Measurements from ENCODE around the gene ARHGEF37. TPM values are rescaled to one million over a fixed set of nuclear protein-coding genes. Genes with fewer than 3 reads are reported as not detected.

ARHGEF37 gene
- total RNA-seq, 1 experiment from 2014 or later: 0.42 TPM

GRCh38 chr5:149671544-149671943 lies 90.2 kb downstream of the ARHGEF37 start:
- Histone ChIP-seq H3K23ac (ENCODE audit: insufficient read length, low read depth, low read length) (no peak overlapping the region), H2BK120ac (ENCODE audit: low read depth, low read length, poor library complexity, severe bottlenecking) (no peak overlapping the region), H4K91ac (ENCODE audit: insufficient read length, low read depth, low read length) (no peak overlapping the region), H3K9me3 (ENCODE audit: control insufficient read depth, low read depth, low read length) (no peaks in the 10 kb centered on the region), H4K8ac (replicated peaks; ENCODE audit: insufficient read length, low read depth, low read length) (no peak overlapping the region), H3K79me1 (ENCODE audit: insufficient read depth, low read depth, low read length, poor library complexity, severe bottlenecking) (no peaks in the 10 kb centered on the region), H3K14ac (ENCODE audit: insufficient read depth, low read length) (no peak overlapping the region), H3T11ph (ENCODE audit: low read length) (no peak overlapping the region), H4K5ac (ENCODE audit: insufficient read length, low read depth, low read length) (no peak overlapping the region), H2BK5ac (ENCODE audit: insufficient read length, low read length) (no peak overlapping the region), H2BK12ac (ENCODE audit: insufficient read length, low read depth, low read length) (no peak overlapping the region), H3K4ac (ENCODE audit: low read depth, low read length) (no peak overlapping the region), H3K18ac (ENCODE audit: insufficient read length, low read depth, low read length) (no peak overlapping the region), H3K4me1 (ENCODE audit: insufficient read depth, low read length) (no peaks in the 10 kb centered on the region), H2BK15ac (ENCODE audit: low read depth, low read length) (no peak overlapping the region), H3K4me2 (ENCODE audit: insufficient read depth, insufficient read length, low read length) (no peak overlapping the region), H3K27ac (ENCODE audit: insufficient read length, low read depth, low read length) (no peak overlapping the region), H3K79me2 (ENCODE audit: insufficient read depth, low read length) (no peaks in the 10 kb centered on the region), H4K20me1 (ENCODE audit: control insufficient read depth, insufficient read depth, insufficient read length) (no peaks in the 10 kb centered on the region), H3K27me3 (ENCODE audit: insufficient read depth, low read length) (no peaks in the 10 kb centered on the region), H3K9ac (ENCODE audit: extremely low read depth, insufficient read length, low read length) (no peak overlapping the region), H2AK5ac (ENCODE audit: insufficient read length, low read length) (no peak overlapping the region), H3K56ac (ENCODE audit: insufficient read length, low read depth, low read length) (no peak overlapping the region), H2AFZ (ENCODE audit: low read length) (no peak overlapping the region), H3K23me2 (ENCODE audit: insufficient read length, low read depth, low read length, poor library complexity, severe bottlenecking) (no peaks in the 10 kb centered on the region), H2BK20ac (ENCODE audit: low read depth, low read length, poor library complexity, severe bottlenecking) (no peak overlapping the region)
- Mint-ChIP-seq H3K27ac (no peak overlapping the region), H3K4me1 (peaks cover 0 to 3% of the 10 kb centered on the region in 2 experiments; a peak in 1 of 4 replicates), H3K4me3 (no peak overlapping the region), H3K27me3 (ENCODE audit: low read depth) (peaks cover 6% of the 10 kb centered on the region), H3K9me3 (peaks cover 20 to 29% of the 10 kb centered on the region in 2 experiments), H3K36me3 (ENCODE audit: insufficient read depth in 1 of 3, low read depth in 3 of 3) (peaks cover 0 to 5% (median 0%) of the 10 kb centered on the region in 3 experiments; a peak in 1 of 7 replicates)
- WGBS (ENCODE audit: extremely low coverage, insufficient read length, low lambda C conversion rate): no CpG with 5 or more reads among the region's 5 CpGs
- no peak for TF ChIP-seq CTCF (conservative IDR thresholded peaks at IDR 0.05)
- no peak for DNase-seq
